ENCODE measurements around the gene WNK2.

WNK2 gene

GRCh38 chr9:93173365-93174051 lies 10.4 kb upstream of the WNK2 start:
- no peak for DNase-seq (ENCODE audit: low spot score)
- H3K4me1 ChIP-seq (ENCODE audit: insufficient read depth, poor library complexity, severe bottlenecking) = no peaks in the 10 kb centered on the region
- H3K9me3 ChIP-seq (ENCODE audit: severe bottlenecking) = no peaks in the 10 kb centered on the region
- no peak for ATAC-seq (ENCODE audit: low read depth)
- H3K4me3 ChIP-seq (ENCODE audit: severe bottlenecking) = no peak overlapping the region
- H3K36me3 ChIP-seq (ENCODE audit: low read depth) = no peaks in the 10 kb centered on the region
- H3K27ac ChIP-seq (ENCODE audit: poor library complexity, severe bottlenecking) = no peak overlapping the region
- H3K27me3 ChIP-seq (ENCODE audit: insufficient read depth, poor library complexity, severe bottlenecking) = no peaks in the 10 kb centered on the region
- TF ChIP-seq, protein P1, sequence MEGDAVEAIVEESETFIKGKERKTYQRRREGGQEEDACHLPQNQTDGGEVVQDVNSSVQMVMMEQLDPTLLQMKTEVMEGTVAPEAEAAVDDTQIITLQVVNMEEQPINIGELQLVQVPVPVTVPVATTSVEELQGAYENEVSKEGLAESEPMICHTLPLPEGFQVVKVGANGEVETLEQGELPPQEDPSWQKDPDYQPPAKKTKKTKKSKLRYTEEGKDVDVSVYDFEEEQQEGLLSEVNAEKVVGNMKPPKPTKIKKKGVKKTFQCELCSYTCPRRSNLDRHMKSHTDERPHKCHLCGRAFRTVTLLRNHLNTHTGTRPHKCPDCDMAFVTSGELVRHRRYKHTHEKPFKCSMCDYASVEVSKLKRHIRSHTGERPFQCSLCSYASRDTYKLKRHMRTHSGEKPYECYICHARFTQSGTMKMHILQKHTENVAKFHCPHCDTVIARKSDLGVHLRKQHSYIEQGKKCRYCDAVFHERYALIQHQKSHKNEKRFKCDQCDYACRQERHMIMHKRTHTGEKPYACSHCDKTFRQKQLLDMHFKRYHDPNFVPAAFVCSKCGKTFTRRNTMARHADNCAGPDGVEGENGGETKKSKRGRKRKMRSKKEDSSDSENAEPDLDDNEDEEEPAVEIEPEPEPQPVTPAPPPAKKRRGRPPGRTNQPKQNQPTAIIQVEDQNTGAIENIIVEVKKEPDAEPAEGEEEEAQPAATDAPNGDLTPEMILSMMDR (IDR thresholded peaks at IDR 0.05; ENCODE audit: poor library complexity, severe bottlenecking) = no peak

DNA sequence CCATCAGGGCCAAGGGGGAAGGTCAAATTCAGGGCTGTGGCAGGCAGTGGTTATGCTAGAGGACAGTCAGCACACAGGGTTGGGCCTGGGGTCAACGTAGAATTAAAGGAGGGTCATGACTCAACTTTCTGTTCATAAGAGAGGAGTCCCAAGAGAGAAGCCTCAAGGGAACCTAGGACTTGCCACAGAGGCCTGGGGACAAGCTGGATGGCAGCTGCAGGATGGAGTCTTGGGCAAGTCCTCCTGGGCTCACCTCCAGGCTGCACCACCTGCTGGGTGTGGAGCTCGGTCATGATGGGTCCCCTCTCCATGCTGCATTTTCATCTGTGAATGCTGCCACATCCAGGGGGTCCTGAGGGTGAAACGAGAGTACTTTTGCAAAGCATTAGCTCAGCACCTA lies 9.0 kb upstream of the WNK2 start:
- no peak for ATAC-seq (ENCODE audit: low read depth)
- Histone ChIP-seq H3K27ac (ENCODE audit: poor library complexity, severe bottlenecking) (no peak overlapping the region), H3K4me3 (ENCODE audit: severe bottlenecking) (no peak overlapping the region), H3K9me3 (ENCODE audit: severe bottlenecking) (no peaks in the 10 kb centered on the region), H3K27me3 (ENCODE audit: insufficient read depth, poor library complexity, severe bottlenecking) (no peaks in the 10 kb centered on the region), H3K4me1 (ENCODE audit: insufficient read depth, poor library complexity, severe bottlenecking) (no peaks in the 10 kb centered on the region), H3K36me3 (ENCODE audit: low read depth) (no peaks in the 10 kb centered on the region)
- TF ChIP-seq, protein P1 (IDR thresholded peaks at IDR 0.05; ENCODE audit: poor library complexity, severe bottlenecking) = no peak
- no peak for DNase-seq (ENCODE audit: low spot score)

DNA sequence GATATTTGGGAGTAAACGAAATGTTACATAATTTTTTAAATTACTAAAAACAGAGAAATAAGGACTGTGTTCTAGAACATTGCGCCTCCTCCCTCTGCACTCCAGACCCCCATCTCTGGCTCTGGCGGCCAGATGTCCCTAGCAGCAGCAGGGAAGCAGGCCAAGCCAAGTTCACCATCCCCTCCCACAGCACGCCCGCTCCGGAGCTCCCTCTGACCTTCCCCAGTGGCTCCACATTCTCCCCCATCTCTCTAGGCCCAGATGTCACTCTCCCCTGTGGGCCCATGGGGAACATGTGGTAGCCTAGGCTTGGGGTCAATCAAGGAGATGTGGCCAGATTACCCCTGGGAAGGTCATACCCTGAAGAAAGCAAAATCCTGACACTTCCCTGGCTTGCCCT lies 6.3 kb upstream of the WNK2 start:
- Histone ChIP-seq H3K27ac (ENCODE audit: poor library complexity, severe bottlenecking) (no peak overlapping the region), H3K4me3 (ENCODE audit: severe bottlenecking) (no peak overlapping the region), H3K4me1 (ENCODE audit: insufficient read depth, poor library complexity, severe bottlenecking) (no peaks in the 10 kb centered on the region), H3K36me3 (ENCODE audit: low read depth) (no peaks in the 10 kb centered on the region), H3K9me3 (ENCODE audit: severe bottlenecking) (no peaks in the 10 kb centered on the region), H3K27me3 (ENCODE audit: insufficient read depth, poor library complexity, severe bottlenecking) (no peaks in the 10 kb centered on the region)
- TF ChIP-seq, protein P1 (IDR thresholded peaks at IDR 0.05; ENCODE audit: poor library complexity, severe bottlenecking) = no peak
- no peak for DNase-seq (ENCODE audit: low spot score)
- ATAC-seq (ENCODE audit: low read depth) = no peak

DNA sequence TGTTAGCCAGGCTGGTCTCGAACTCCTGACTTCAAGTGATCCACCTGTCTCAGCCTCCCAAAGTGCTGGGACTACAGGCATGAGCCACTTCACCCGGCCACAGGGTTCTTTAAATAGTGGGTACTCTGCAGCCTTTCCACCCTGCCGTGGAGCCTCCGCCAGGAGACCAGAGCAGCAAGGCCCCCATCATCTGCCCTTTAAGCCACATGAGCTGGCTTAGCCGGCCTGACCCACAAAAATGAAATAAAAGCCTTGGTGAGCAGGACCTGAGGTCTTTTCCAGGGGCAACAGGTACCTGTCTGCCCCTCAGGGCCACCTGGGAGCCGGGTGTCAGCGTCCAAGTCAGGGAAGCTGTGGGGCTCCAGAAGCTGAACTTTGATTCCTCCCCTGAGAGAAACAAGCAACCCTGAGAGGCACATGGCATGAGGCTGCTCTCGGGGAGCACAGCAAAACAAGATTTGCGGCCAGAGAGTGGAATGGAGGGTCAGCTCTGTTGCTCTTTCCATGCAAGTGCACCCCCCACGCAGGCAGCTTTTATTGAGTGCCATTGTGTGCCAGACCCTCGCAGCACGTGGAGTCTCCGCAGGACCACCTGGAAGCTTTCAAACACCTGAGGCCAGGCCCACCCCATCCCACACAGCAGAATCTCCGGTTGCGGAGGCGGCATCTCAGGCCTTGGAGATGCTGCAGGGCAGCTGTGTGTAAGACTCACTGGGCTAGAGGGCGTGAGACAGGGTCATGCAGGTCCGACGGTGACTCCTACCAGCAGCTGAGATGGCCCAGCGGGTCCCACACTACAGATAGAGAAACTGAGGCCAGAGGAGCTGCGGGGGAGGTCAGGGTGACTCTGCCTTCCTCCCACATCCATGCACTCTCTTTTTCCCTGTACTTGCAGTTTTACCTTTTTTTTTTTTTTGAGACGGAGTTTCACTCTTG lies 4.8 kb upstream of the WNK2 start:
- Histone ChIP-seq H3K4me3 (ENCODE audit: severe bottlenecking) (no peak overlapping the region), H3K4me1 (ENCODE audit: insufficient read depth, poor library complexity, severe bottlenecking) (no peaks in the 10 kb centered on the region), H3K27ac (ENCODE audit: poor library complexity, severe bottlenecking) (no peak overlapping the region), H3K36me3 (ENCODE audit: low read depth) (no peaks in the 10 kb centered on the region), H3K27me3 (ENCODE audit: insufficient read depth, poor library complexity, severe bottlenecking) (peaks cover 8% of the 10 kb centered on the region), H3K9me3 (ENCODE audit: severe bottlenecking) (no peaks in the 10 kb centered on the region)
- TF ChIP-seq, protein P1 (IDR thresholded peaks at IDR 0.05; ENCODE audit: poor library complexity, severe bottlenecking) = no peak
- no peak for ATAC-seq (ENCODE audit: low read depth)
- no peak for DNase-seq (ENCODE audit: low spot score)
